MV-4-11 (cell line): ENCODE data around the gene LEMD2.

Source experiments
- DNase-seq: peaks from one replicate; lab custom pipeline; 2025; lab: John Stamatoyannopoulos, UW

Gene LEMD2

DNA sequence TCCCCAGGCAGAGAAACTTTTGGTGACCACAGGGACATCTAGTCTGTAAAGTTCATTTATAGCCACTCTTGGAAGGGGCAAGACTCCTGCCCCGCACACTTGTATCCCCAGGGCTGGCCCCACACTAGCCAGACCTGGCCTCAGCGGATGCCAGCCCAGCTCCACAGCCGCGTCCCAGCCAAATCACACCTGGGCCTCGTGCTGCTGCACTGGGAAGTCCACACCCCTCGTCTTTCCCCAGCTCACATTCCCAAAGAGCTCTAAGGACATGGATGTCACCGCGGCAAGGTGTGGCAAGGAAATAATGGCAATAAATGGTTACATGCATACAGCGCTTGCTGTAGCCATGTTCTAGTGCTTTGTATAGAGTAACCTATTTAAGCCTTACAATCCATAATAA, 50.8 kb downstream of the LEMD2 start:
- no peak for DNase-seq

GRCh38 chr6:33737267-33738026, 51.5 kb downstream of the LEMD2 start:
- no peak for DNase-seq

DNA sequence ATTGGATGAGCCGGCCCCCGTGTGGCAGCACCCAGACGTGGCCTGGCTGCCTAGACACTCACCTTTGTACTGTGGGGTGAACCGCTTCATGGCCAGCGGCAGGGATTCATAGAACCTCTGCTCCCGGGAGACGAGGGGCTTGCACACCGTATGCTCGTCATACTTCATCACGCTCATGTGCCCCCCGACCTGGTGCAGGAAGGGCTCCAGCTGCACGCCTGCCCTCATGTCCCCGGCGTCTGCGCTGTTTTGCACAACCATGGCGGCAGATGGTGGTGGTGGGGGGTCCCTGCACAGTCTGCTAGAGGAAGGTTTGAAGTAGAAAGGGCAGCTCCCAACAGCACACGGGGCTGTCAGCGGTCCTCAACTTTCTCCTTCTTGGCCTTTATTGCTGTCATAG, 53.7 kb downstream of the LEMD2 start:
- peak; percentile 8 for DNase-seq

- no peak for DNase-seq
Measured at GRCh38 chr6:33733709-33734007, 55.3 kb downstream of the LEMD2 start.

GRCh38 chr6:33732817-33733708, 55.9 kb downstream of the LEMD2 start:
- DNase-seq: no peak

- no peak for DNase-seq
Measured at GRCh38 chr6:33732385-33732784, 56.5 kb downstream of the LEMD2 start.

GRCh38 chr6:33731751-33732282, 57.1 kb downstream of the LEMD2 start:
- no peak for DNase-seq

DNA sequence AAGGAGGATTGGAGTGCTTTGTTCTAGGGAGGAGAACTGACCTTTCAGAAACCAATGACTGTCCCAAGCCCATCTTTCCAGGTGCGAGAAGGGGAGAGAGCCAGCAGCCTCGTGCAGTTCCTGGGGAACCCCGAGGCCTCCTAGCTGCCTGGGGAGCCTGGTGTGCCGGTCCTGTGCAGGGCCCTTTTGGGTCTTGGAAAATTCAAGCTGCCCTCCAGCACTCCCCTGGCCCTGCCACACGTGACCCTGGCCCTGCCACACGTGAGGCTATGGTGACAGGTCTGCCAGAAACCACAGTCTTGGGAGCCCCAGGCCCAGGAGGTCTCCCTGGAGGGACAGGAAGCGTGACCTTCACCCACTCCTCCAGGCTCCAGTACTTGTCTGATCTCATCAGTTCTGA, 57.9 kb downstream of the LEMD2 start:
- no peak for DNase-seq

DNA sequence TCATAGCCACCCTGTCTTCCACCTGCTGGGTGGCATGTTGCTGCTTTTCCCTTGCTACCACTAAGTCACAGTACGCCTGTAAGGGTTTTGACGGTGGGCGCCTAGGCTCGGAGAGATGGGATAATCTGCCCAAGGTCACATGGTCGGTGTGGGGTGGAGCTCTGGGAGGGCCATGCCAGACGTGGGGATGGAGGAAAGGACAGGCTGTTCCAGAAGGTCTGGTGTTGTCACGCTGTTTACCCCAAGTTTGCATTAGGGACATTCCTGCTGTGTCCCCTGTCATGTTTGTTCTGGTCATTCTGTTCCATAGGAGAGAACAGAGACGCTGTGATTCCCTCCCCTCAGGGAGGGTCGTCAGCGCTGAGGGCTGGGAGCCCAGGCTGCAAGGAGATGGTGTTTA, 58.3 kb downstream of the LEMD2 start:
- DNase-seq: no peak

GRCh38 chr6:33729059-33729458, 59.9 kb downstream of the LEMD2 start:
- DNase-seq: no peak

DNA sequence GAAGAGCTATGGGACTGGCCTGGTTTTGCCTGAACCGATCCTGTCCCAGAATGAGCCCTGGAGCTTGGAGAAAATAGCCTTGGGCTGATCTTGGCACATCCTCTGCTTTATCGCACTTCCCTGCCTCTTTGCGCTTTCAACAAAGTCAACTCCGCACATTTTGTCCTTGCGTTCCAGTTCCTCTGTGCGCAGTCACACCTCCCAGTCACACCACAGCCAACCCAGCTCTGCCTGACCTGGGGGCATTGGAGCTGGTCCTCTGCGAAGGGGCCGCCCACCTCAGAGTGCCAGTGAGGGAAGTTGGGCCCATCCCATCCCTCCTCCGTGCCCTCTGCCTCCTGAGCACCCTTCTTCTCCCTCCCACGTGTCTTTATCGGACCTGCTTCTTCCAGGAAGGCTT, 60.5 kb downstream of the LEMD2 start:
- DNase-seq: no peak

DNA sequence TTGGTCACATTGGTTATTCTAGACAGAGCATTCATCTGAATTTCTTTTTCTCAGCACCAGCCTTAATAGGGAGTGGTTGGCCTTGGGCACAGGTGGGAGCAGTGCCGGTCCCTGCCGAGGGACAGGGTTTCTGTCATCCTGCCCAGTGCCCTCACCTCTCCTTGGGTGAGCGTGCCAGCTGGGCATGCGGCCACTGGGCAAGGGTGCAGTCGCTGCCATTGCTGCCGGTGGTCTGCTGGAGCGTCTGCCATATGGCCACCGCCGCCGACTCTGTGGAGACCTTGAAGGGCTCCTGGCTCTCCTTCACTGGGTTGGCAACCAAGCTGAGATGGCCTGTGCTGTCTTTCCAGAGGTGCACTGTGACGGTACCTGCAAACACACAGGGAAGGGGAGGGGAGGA, 61.0 kb downstream of the LEMD2 start:
- DNase-seq: no peak

- DNase-seq: no peak
Measured at GRCh38 chr6:33727126-33727525, 61.8 kb downstream of the LEMD2 start.

GRCh38 chr6:33726696-33727095, 62.2 kb downstream of the LEMD2 start:
- DNase-seq: no peak

- DNase-seq: no peak
Measured at GRCh38 chr6:33725891-33726673, 62.8 kb downstream of the LEMD2 start.

DNA sequence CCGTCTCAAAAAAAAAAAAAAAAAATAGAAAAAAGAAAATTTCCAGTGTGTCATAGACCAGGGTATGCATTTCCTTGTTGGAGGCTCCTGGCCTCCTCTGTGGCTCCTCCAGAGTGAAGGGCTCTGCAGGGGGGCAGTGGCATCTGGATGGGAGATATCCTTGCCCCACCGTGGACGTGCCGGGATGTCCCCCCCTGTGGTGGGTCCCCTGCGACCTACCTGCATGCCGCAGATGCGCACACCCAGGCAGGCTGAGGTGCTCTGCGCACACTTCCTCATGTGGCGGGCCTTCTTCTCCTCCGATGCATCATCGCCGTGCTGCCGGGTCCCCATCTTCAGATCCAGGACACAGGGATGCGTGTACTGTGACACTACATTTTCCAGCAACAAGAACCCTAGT, 63.7 kb downstream of the LEMD2 start:
- no peak for DNase-seq

GRCh38 chr6:33724102-33725023, 64.6 kb downstream of the LEMD2 start:
- no peak for DNase-seq

DNA sequence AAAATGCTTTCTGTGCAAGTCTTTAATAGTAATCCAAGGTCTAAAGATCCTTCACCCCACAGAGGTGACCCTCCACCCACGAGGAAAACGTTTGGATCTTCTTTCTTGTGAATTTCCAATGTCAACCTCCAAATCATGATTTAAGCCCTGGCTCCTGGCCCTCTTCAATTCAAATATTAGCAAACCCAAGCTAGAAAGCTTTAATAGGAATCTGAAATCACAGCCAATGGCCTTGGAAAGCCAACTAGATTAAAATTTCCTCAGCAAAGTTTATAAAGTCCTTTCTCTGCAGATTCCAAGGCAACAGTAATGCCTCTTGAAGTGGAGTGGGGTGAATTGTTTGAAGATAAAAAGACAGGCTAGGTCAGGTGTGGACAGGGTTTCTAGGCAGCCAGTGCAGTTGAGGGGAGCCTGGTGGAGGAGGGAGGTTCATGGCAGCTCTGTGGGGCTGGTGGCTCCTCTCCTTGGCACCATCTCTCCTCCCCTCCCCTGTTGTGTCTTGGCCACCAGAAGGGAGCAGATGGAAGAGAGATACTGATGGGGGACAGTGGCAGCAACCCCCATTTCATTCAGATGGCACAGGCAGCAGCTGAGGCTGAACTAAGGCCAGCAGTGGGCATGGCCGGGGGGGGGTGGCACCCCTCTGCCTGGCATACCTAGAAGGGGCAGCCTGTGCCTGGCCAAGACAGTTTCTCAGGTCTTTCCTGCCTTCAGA, 65.4 kb downstream of the LEMD2 start:
- no peak for DNase-seq

GRCh38 chr6:33722103-33722623, 66.8 kb downstream of the LEMD2 start:
- no peak for DNase-seq

GRCh38 chr6:33721508-33721907, 67.4 kb downstream of the LEMD2 start:
- no peak for DNase-seq
